ENCODE measurements around the gene FERMT2. TPM values are rescaled to one million over a fixed set of nuclear protein-coding genes. Genes with fewer than 3 reads are reported as not detected.

The FERMT2 gene
- total and polyA plus RNA-seq, 2 experiments from 2014 or later = 108 to 148 TPM

DNA sequence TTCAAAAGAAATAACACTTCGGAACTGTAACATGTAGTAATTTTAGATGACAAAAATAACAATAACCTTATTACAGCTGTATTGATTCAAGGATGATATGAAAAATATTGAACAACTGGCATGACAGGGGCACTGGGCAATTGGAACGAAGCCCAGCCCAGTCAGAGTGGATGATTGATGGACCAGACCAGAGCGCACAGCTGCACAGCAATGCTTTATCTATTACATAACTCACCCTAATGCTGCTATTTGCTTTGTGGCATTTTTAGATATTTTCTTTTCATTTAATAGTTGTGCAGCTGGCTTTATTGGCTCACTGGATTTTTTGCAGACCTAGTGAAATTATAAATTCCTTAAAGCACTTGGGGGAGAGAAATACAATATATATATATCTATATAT is 26.9 kb upstream of the FERMT2 start (continued):
- TF ChIP-seq ETS1 (IDR thresholded peaks at IDR 0.05) (no peak), JUNB (IDR thresholded peaks at IDR 0.05; ENCODE audit: unreplicated experiment) (no peak)

GRCh38 chr14:52974406-52974805 is 23.6 kb upstream of the FERMT2 start:
- no peaks in the 10 kb centered on the region for H3K4me1 Mint-ChIP-seq
- no peak for ATAC-seq
- TF ChIP-seq REST (IDR thresholded peaks at IDR 0.05; ENCODE audit: unreplicated experiment) (no peak), CREB1 (CRISPR knock-in tag; IDR thresholded peaks at IDR 0.05; ENCODE audit: low read depth) (no peak), ZNF462 (CRISPR knock-in tag; IDR thresholded peaks at IDR 0.05) (no peak), EZH2phosphoT487 (IDR thresholded peaks at IDR 0.05; ENCODE audit: unreplicated experiment) (no peak), NANOG (IDR thresholded peaks at IDR 0.05; ENCODE audit: borderline replicate concordance) (no peak), EZH2 (IDR thresholded peaks at IDR 0.05; ENCODE audit: low read depth, unreplicated experiment) (no peak), JUNB (IDR thresholded peaks at IDR 0.05; ENCODE audit: unreplicated experiment) (no peak), ZNF331 (CRISPR knock-in tag; IDR thresholded peaks at IDR 0.05; ENCODE audit: low read depth) (no peak), ZNF114 (CRISPR knock-in tag; IDR thresholded peaks at IDR 0.05) (no peak), STAT1 (IDR thresholded peaks at IDR 0.05; ENCODE audit: unreplicated experiment) (no peak), POLR2AphosphoS5 (IDR thresholded peaks at IDR 0.05; ENCODE audit: low read depth) (no peak)
- TF ChIP-seq, protein P1, sequence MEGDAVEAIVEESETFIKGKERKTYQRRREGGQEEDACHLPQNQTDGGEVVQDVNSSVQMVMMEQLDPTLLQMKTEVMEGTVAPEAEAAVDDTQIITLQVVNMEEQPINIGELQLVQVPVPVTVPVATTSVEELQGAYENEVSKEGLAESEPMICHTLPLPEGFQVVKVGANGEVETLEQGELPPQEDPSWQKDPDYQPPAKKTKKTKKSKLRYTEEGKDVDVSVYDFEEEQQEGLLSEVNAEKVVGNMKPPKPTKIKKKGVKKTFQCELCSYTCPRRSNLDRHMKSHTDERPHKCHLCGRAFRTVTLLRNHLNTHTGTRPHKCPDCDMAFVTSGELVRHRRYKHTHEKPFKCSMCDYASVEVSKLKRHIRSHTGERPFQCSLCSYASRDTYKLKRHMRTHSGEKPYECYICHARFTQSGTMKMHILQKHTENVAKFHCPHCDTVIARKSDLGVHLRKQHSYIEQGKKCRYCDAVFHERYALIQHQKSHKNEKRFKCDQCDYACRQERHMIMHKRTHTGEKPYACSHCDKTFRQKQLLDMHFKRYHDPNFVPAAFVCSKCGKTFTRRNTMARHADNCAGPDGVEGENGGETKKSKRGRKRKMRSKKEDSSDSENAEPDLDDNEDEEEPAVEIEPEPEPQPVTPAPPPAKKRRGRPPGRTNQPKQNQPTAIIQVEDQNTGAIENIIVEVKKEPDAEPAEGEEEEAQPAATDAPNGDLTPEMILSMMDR (conservative IDR thresholded peaks at IDR 0.05; ENCODE audit: low read depth in 2 of 2) = no peak

More at GRCh38 chr14:52974406-52974805, 23.6 kb upstream of the FERMT2 start:
- no peak overlapping the region for H3K27ac Mint-ChIP-seq
- no peaks in the 10 kb centered on the region for H3K79me2 ChIP-seq (replicated peaks; ENCODE audit: insufficient read depth)
- H3K36me3 ChIP-seq (ENCODE audit: insufficient read depth) = no peaks in the 10 kb centered on the region
- H3K36me3 Mint-ChIP-seq (ENCODE audit: low read depth) = no peaks in the 10 kb centered on the region
- H3K27me3 Mint-ChIP-seq (ENCODE audit: insufficient read depth, low read depth, poor library complexity) = no peaks in the 10 kb centered on the region
- no peaks in the 10 kb centered on the region; the same call in 1 of the 2 replicates for H3K9me2 ChIP-seq (ENCODE audit: insufficient read depth)
- no peaks in the 10 kb centered on the region for H4K20me1 ChIP-seq (replicated peaks; ENCODE audit: insufficient read depth)
- H3K4me3 ChIP-seq = no peak overlapping the region
- no peak overlapping the region for H3K27ac ChIP-seq (ENCODE audit: low read depth)
- no peaks in the 10 kb centered on the region for H3K4me1 ChIP-seq (ENCODE audit: insufficient read depth)
- no peaks in the 10 kb centered on the region for H3K9me3 Mint-ChIP-seq
- no peaks in the 10 kb centered on the region for H3K27me3 ChIP-seq (ENCODE audit: insufficient read depth)
- DNase-seq (ENCODE audit: low spot score) = no peak
- no peak overlapping the region for H3K4me3 Mint-ChIP-seq
- H2AFZ ChIP-seq = no peak overlapping the region
- H3K4me2 ChIP-seq = no peak overlapping the region
- H3F3A ChIP-seq (replicated peaks; ENCODE audit: low read depth) = no peaks in the 10 kb centered on the region

Measured in GM23338 (cell line).